Keratinocyte (primary cell): Measurements from ENCODE around the gene ELFN2. TPM values are rescaled to one million over a fixed set of nuclear protein-coding genes. Genes with fewer than 3 reads are reported as not detected.
A peak's percentile ranks its signal among the peaks of the same experiment; 100 is the strongest.

ENCODE experiments used
- DNase-seq: peaks from one replicate; pipeline ENCODE4 v3.0.0-alpha.2; 2011; ENCODE audit warnings: low read depth, missing footprints, low spot score
- FAIRE-seq: peaks from 2 replicates; lab custom pipeline; 2011; peaks lifted over from hg19 to GRCh38; lab: Jason Lieb, UNC
- H2AFZ ChIP-seq: 2 replicates; pipeline ENCODE4 v1.6.0; 2012; ENCODE audit warnings: low read length, control low read depth, inconsistent platforms; ENCODE audit not compliant: control insufficient read depth
- H3K27ac ChIP-seq: 2 replicates; pipeline ENCODE4 v1.5.1; 2011; ENCODE audit warnings: low read length; ENCODE audit not compliant: control insufficient read depth, insufficient read depth
- H3K27me3 ChIP-seq: 3 replicates; pipeline ENCODE4 v1.6.0; 2011; ENCODE audit warnings: low read length; ENCODE audit not compliant: control insufficient read depth, insufficient read depth; ENCODE audit errors: extremely low read depth
- H3K36me3 ChIP-seq, 2 experiments: 2 replicates in 1 of 2; 3 replicates in 1 of 2; pipeline ENCODE4 v1.5.1; 2011; ENCODE audit warnings: low read length in 2 of 2, mild to moderate bottlenecking in 1 of 2; ENCODE audit not compliant: control insufficient read depth in 2 of 2, insufficient read depth in 2 of 2; ENCODE audit errors: extremely low read depth in 1 of 2
- H3K4me1 ChIP-seq: 3 replicates; pipeline ENCODE4 v1.5.1; 2011; ENCODE audit warnings: low read length; ENCODE audit not compliant: control insufficient read depth, insufficient read depth; ENCODE audit errors: extremely low read depth
- H3K4me2 ChIP-seq: 3 replicates; pipeline ENCODE4 v1.6.0; 2011; ENCODE audit warnings: low read depth, low read length; ENCODE audit not compliant: control insufficient read depth, insufficient read depth; ENCODE audit errors: extremely low read depth
- H3K4me3 ChIP-seq, 3 experiments: fragments of 200-600 bp in 1 of 3; sonication (generic) in 1 of 3; 2 replicates in 2 of 3; 3 replicates in 1 of 3; pipeline ENCODE4 v1.5.1; 2011 to 2016; ENCODE audit warnings: low read length in 3 of 3, mild to moderate bottlenecking in 3 of 3, control low read depth in 2 of 3, inconsistent platforms in 1 of 3, low read depth in 1 of 3, mixed read lengths in 1 of 3, mixed run types in 1 of 3, moderate library complexity in 1 of 3; ENCODE audit not compliant: control insufficient read depth in 2 of 3, insufficient read depth in 2 of 3; ENCODE audit errors: extremely low read depth in 1 of 3
- H3K79me2 ChIP-seq: 2 replicates; pipeline ENCODE4 v1.6.0; 2012; ENCODE audit warnings: low read length; ENCODE audit not compliant: control insufficient read depth, insufficient read depth
- H3K9ac ChIP-seq: 3 replicates; pipeline ENCODE4 v1.6.0; 2011; ENCODE audit warnings: low read length; ENCODE audit not compliant: control insufficient read depth, insufficient read depth; ENCODE audit errors: extremely low read depth
- H3K9me1 ChIP-seq: 3 replicates; pipeline ENCODE4 v1.6.0; 2011; ENCODE audit warnings: low read length; ENCODE audit not compliant: control insufficient read depth, insufficient read depth; ENCODE audit errors: extremely low read depth
- H3K9me3 ChIP-seq: 2 replicates; pipeline ENCODE4 v1.5.1; 2012; ENCODE audit warnings: low read depth, low read length; ENCODE audit not compliant: control insufficient read depth
- H4K20me1 ChIP-seq: 3 replicates; pipeline ENCODE4 v1.6.0; 2011; ENCODE audit warnings: low read length; ENCODE audit not compliant: control insufficient read depth, insufficient read depth; ENCODE audit errors: extremely low read depth
- EZH2 ChIP-seq: IDR thresholded peaks from one replicate; pipeline ENCODE4 v1.6.1; 2012; ENCODE audit warnings: inconsistent platforms, mild to moderate bottlenecking, low read length, moderate library complexity
- dilution Hi-C: fragments of 300-500 bp; cut with MboI; formaldehyde crosslinking; loops from one replicate; pipeline ENCODE4 v1.7.0; 2020; ENCODE audit warnings: low sequenced_read_pairs; ENCODE audit not compliant: extremely low pct_ligation_motif_present
- polyA plus RNA-seq, 5 experiments: library from polyadenylated mRNA; depleted of rRNA in 3 of 5; stranded (reverse) in 3 of 5; stranded (forward) in 1 of 5; unstranded in 1 of 5; fragments of >200 nt; gene quantifications; 1 replicate in 1 of 5; 2 replicates in 3 of 5; 3 replicates in 1 of 5; pipeline versions ENCODE4 v1.2.1 to v1.2.3, GENCODE V29; 2011 to 2012; ENCODE audit warnings: missing spikeins in 2 of 5, low read depth in 1 of 5, low replicate concordance in 1 of 5
- TF ChIP-seq, protein P1 (sequence below), 3 experiments: IDR thresholded peaks in 1 of 3; conservative IDR thresholded peaks in 1 of 3; optimal IDR thresholded peaks in 1 of 3; 2 replicates in 2 of 3; 3 replicates in 1 of 3; pipeline versions ENCODE3 to v1.5.1; 2011; ENCODE audit warnings: low read length in 3 of 3, mild to moderate bottlenecking in 3 of 3, moderate library complexity in 2 of 3, control low read depth in 1 of 3, inconsistent platforms in 1 of 3; ENCODE audit not compliant: insufficient read depth in 2 of 3; ENCODE audit errors: extremely low read depth in 1 of 3

Gene ELFN2
- polyA plus RNA-seq, 1 donor (not counting 4 experiments of a cell fraction or from before 2014, with no cell fraction given), result 0.13 TPM

DNA sequence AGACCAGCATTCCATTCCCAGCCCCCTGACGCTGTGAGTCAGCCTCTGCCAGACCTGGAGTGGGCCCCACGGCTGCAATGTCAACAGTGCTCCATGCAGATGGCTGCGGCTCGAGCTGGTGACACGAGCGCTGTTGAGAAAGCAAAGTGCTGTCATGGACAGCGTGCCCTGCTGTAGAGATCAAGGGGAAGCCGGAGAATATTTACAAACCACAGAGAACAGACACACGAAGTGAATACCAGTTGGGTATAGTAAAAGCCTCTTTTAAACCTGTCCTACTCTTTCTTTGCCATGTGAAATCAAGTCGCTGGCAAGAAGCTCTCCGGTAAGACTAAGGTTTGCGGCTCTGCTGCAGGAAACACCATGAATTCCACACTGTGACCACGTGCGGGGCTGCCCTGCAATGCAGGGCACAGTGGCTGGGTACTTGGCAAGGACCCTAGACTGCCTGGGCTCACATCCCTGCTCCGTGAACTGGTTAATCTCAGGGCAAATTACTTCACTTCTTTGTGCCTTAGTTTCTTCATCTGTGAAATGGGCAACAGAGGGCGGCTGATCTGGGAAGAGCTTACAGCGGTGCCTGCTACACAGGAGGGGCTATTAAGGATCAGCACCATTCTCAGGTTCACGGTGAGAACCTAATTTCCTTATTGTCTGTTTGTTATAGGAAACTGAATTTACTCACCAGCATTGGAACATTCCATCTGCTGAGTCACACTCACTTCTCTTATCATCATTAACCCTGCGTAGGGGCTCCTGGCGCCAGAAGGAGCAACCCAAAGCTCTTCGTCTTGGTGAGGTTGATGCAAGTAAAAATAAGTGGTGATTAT lies 27.8 kb upstream of the ELFN2 start:
- peak overlapping the region; percentile 12 for H3K27ac ChIP-seq
- peaks cover 18% of the 10 kb centered on the region for H3K4me1 ChIP-seq
- no peak overlapping the region for H3K9ac ChIP-seq
- H3K36me3 ChIP-seq, result no peaks in the 10 kb centered on the region
- no peaks in the 10 kb centered on the region for H4K20me1 ChIP-seq
- H3K4me3 ChIP-seq, result no peak overlapping the region
- H2AFZ ChIP-seq, result no peak overlapping the region
- H3K27me3 ChIP-seq, result no peaks in the 10 kb centered on the region
- TF ChIP-seq EZH2, result no peak
- TF ChIP-seq, protein P1, sequence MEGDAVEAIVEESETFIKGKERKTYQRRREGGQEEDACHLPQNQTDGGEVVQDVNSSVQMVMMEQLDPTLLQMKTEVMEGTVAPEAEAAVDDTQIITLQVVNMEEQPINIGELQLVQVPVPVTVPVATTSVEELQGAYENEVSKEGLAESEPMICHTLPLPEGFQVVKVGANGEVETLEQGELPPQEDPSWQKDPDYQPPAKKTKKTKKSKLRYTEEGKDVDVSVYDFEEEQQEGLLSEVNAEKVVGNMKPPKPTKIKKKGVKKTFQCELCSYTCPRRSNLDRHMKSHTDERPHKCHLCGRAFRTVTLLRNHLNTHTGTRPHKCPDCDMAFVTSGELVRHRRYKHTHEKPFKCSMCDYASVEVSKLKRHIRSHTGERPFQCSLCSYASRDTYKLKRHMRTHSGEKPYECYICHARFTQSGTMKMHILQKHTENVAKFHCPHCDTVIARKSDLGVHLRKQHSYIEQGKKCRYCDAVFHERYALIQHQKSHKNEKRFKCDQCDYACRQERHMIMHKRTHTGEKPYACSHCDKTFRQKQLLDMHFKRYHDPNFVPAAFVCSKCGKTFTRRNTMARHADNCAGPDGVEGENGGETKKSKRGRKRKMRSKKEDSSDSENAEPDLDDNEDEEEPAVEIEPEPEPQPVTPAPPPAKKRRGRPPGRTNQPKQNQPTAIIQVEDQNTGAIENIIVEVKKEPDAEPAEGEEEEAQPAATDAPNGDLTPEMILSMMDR (optimal IDR thresholded peaks at IDR 0.05 in 1 of 3, IDR thresholded peaks at IDR 0.05 in 1 of 3, conservative IDR thresholded peaks at IDR 0.05 in 1 of 3; ENCODE audit: extremely low read depth in 1 of 3, insufficient read depth in 2 of 3, low read length in 3 of 3), result no peak
- peak; percentile 85 for FAIRE-seq
- DNase-seq, result peak; percentile 25
- no peaks in the 10 kb centered on the region for H3K79me2 ChIP-seq
- H3K9me1 ChIP-seq, result no peaks in the 10 kb centered on the region
- H3K4me2 ChIP-seq, result peak overlapping the region; percentile 45
- dilution Hi-C loops, result no loop called here
- H3K9me3 ChIP-seq, result no peaks in the 10 kb centered on the region

DNA sequence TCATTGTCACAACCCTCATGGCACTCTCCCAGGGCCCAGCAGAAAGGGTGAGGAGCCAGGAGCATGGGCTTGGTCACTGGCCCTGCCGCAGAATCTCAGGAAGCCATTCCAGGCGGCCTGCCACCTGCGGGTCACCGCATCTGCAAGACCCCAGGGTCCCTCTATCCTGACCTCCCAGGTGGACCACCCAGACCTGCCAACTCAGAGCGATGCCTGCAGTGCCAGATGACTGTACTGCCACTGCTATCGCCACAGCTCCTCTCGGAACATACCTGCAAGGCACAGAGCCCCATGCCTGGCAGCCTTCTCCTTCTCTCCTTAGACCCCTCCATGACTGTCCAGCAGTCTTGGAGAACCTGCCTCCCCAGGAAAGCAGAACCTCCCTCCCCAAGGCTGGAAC lies 26.4 kb upstream of the ELFN2 start:
- FAIRE-seq (no peak), DNase-seq (no peak)
- no peaks in the 10 kb centered on the region for H4K20me1 ChIP-seq
- H3K4me2 ChIP-seq, result no peak overlapping the region
- H3K27ac ChIP-seq, result no peak overlapping the region
- dilution Hi-C loops, result no loop called here
- no peaks in the 10 kb centered on the region for H3K9me1 ChIP-seq
- no peaks in the 10 kb centered on the region for H3K79me2 ChIP-seq
- H3K9ac ChIP-seq, result no peak overlapping the region
- peaks cover 21% of the 10 kb centered on the region for H3K4me1 ChIP-seq
- H2AFZ ChIP-seq, result no peak overlapping the region
- no peaks in the 10 kb centered on the region for H3K9me3 ChIP-seq
- no peaks in the 10 kb centered on the region for H3K36me3 ChIP-seq
- no peak overlapping the region for H3K4me3 ChIP-seq
- TF ChIP-seq EZH2, result no peak
- TF ChIP-seq, protein P1 (optimal IDR thresholded peaks at IDR 0.05 in 1 of 3, IDR thresholded peaks at IDR 0.05 in 1 of 3, conservative IDR thresholded peaks at IDR 0.05 in 1 of 3; ENCODE audit: extremely low read depth in 1 of 3, insufficient read depth in 2 of 3, low read length in 3 of 3), result no peak
- H3K27me3 ChIP-seq, result no peaks in the 10 kb centered on the region
